HEK293 (cell line): ENCODE measurements around the gene DHRS12.

ENCODE experiments used
- CTCF ChIA-PET: fragments of 350-600 bp; formaldehyde crosslinking; extraction: SDS; loops from one replicate; lab custom pipeline; 2021; ENCODE audit warnings: antibody characterized with exemption; lab: Yijun Ruan, JAX
- POLR2A ChIA-PET: fragments of 300-600 bp; formaldehyde crosslinking; extraction: SDS; loops from one replicate; lab custom pipeline; 2020; ENCODE audit warnings: antibody characterized with exemption, inconsistent platforms; lab: Yijun Ruan, JAX
- H3K27ac ChIP-seq: fragments of 200-500 bp; sonication (Bioruptor generic); 2 replicates; pipeline ENCODE4 v1.5.1; 2014; ENCODE audit warnings: low read depth, low read length, control low read depth, inconsistent platforms; ENCODE audit errors: extremely low read depth
- H3K36me3 ChIP-seq, 2 experiments: fragments of 200-500 bp in 1 of 2; sonication (Bioruptor generic) in 1 of 2; 1 replicate in 1 of 2; 2 replicates in 1 of 2; pipeline ENCODE4 v1.5.1; 2014 to 2017; ENCODE audit warnings: inconsistent platforms in 2 of 2, low read length in 2 of 2; ENCODE audit not compliant: control insufficient read depth in 2 of 2, insufficient read depth in 1 of 2
- H3K4me1 ChIP-seq: fragments of 200-500 bp; sonication (Bioruptor generic); 2 replicates; pipeline ENCODE4 v1.5.1; 2014; ENCODE audit warnings: mild to moderate bottlenecking, low read length, inconsistent platforms; ENCODE audit not compliant: control insufficient read depth, insufficient read depth
- H3K4me3 ChIP-seq: 2 replicates; pipeline ENCODE4 v1.5.1; 2011; ENCODE audit warnings: low read depth, mild to moderate bottlenecking, control low read depth, low read length, moderate library complexity
- H3K9me3 ChIP-seq: fragments of 200-500 bp; sonication (Bioruptor generic); 2 replicates; pipeline ENCODE4 v1.5.1; 2014; ENCODE audit warnings: low read depth, low read length, inconsistent platforms; ENCODE audit not compliant: control insufficient read depth, insufficient read depth
- EGR2 ChIP-seq: fragments of 450-650 bp; formaldehyde crosslinking; IDR thresholded peaks from 2 replicates; pipeline ENCODE4 v1.5.1; 2016; ENCODE audit warnings: low read depth, missing biosample characterization, missing genetic modification characterization
- OSR2 ChIP-seq: fragments of 450-650 bp; formaldehyde crosslinking; IDR thresholded peaks from 2 replicates; pipeline ENCODE4 v1.5.1; 2016; ENCODE audit warnings: missing biosample characterization, missing genetic modification characterization
- WT1 ChIP-seq: fragments of 450-650 bp; formaldehyde crosslinking; IDR thresholded peaks from 2 replicates; pipeline ENCODE4 v1.5.1; 2016; ENCODE audit warnings: missing biosample characterization, missing genetic modification characterization
- ZBTB21 ChIP-seq: fragments of 450-650 bp; formaldehyde crosslinking; IDR thresholded peaks from 2 replicates; pipeline ENCODE4 v1.5.1; 2017; ENCODE audit warnings: missing biosample characterization, missing genetic modification characterization
- ZFP41 ChIP-seq: fragments of 450-650 bp; formaldehyde crosslinking; IDR thresholded peaks from 2 replicates; pipeline ENCODE4 v1.5.1; 2016; ENCODE audit warnings: missing biosample characterization, missing genetic modification characterization, borderline replicate concordance
- ZNF10 ChIP-seq: fragments of 450-650 bp; formaldehyde crosslinking; IDR thresholded peaks from 2 replicates; pipeline ENCODE4 v1.5.1; 2017; ENCODE audit warnings: missing biosample characterization, missing genetic modification characterization
- ZNF174 ChIP-seq: fragments of 450-650 bp; formaldehyde crosslinking; IDR thresholded peaks from 2 replicates; pipeline ENCODE4 v1.5.0; 2017; ENCODE audit warnings: missing biosample characterization, mild to moderate bottlenecking, missing genetic modification characterization
- ZNF175 ChIP-seq: fragments of 450-650 bp; formaldehyde crosslinking; IDR thresholded peaks from 2 replicates; pipeline ENCODE4 v1.5.1; 2016; ENCODE audit warnings: missing biosample characterization, missing genetic modification characterization
- ZNF2 ChIP-seq: fragments of 450-650 bp; formaldehyde crosslinking; IDR thresholded peaks from 2 replicates; pipeline ENCODE4 v1.5.1; 2016; ENCODE audit warnings: missing biosample characterization, missing genetic modification characterization
- ZNF202 ChIP-seq: fragments of 450-650 bp; formaldehyde crosslinking; IDR thresholded peaks from 2 replicates; pipeline ENCODE4 v1.5.1; 2016; ENCODE audit warnings: missing biosample characterization, missing genetic modification characterization, borderline replicate concordance
- ZNF239 ChIP-seq: fragments of 450-650 bp; formaldehyde crosslinking; IDR thresholded peaks from 2 replicates; pipeline ENCODE4 v1.5.1; 2016; ENCODE audit warnings: missing biosample characterization, missing genetic modification characterization
- ZNF248 ChIP-seq: fragments of 450-650 bp; formaldehyde crosslinking; IDR thresholded peaks from 2 replicates; pipeline ENCODE4 v1.5.1; 2017; ENCODE audit warnings: missing biosample characterization, missing genetic modification characterization
- ZNF26 ChIP-seq: fragments of 450-650 bp; formaldehyde crosslinking; IDR thresholded peaks from 2 replicates; pipeline ENCODE4 v1.5.1; 2016; ENCODE audit warnings: missing biosample characterization, missing genetic modification characterization
- ZNF335 ChIP-seq: fragments of 450-650 bp; formaldehyde crosslinking; conservative IDR thresholded peaks from 2 replicates; pipeline ENCODE4 v1.5.1; 2016; ENCODE audit warnings: missing biosample characterization, missing genetic modification characterization
- ZNF366 ChIP-seq: fragments of 450-650 bp; formaldehyde crosslinking; conservative IDR thresholded peaks from 2 replicates; pipeline ENCODE4 v1.5.1; 2016; ENCODE audit warnings: missing biosample characterization, missing genetic modification characterization
- ZNF404 ChIP-seq: fragments of 450-650 bp; formaldehyde crosslinking; IDR thresholded peaks from 2 replicates; pipeline ENCODE4 v1.5.1; 2017; ENCODE audit warnings: missing biosample characterization, missing genetic modification characterization
- ZNF555 ChIP-seq: fragments of 450-650 bp; formaldehyde crosslinking; conservative IDR thresholded peaks from 2 replicates; pipeline ENCODE4 v1.5.1; 2017; ENCODE audit warnings: missing biosample characterization, mild to moderate bottlenecking, missing genetic modification characterization, inconsistent platforms
- ZNF571 ChIP-seq: fragments of 450-650 bp; formaldehyde crosslinking; IDR thresholded peaks from 2 replicates; pipeline ENCODE4 v1.5.0; 2017; ENCODE audit warnings: missing biosample characterization, missing genetic modification characterization
- ZNF585B ChIP-seq: fragments of 450-650 bp; formaldehyde crosslinking; IDR thresholded peaks from 2 replicates; pipeline ENCODE4 v1.5.1; 2016; ENCODE audit warnings: missing biosample characterization, missing genetic modification characterization
- ZNF654 ChIP-seq: fragments of 450-650 bp; formaldehyde crosslinking; IDR thresholded peaks from 2 replicates; pipeline ENCODE4 v1.5.1; 2016; ENCODE audit warnings: low read depth, missing biosample characterization, missing genetic modification characterization
- ZNF791 ChIP-seq: fragments of 450-650 bp; formaldehyde crosslinking; IDR thresholded peaks from 2 replicates; pipeline ENCODE4 v1.5.1; 2016; ENCODE audit warnings: missing biosample characterization, missing genetic modification characterization
- ZNF830 ChIP-seq: fragments of 450-650 bp; IDR thresholded peaks from 2 replicates; pipeline ENCODE4 v1.5.0; 2018; ENCODE audit warnings: missing biosample characterization, missing genetic modification characterization, low read depth, mild to moderate bottlenecking, moderate library complexity
- ZSCAN16 ChIP-seq: fragments of 450-650 bp; formaldehyde crosslinking; IDR thresholded peaks from 2 replicates; pipeline ENCODE4 v1.5.1; 2016; ENCODE audit warnings: missing biosample characterization, missing genetic modification characterization
- ZSCAN30 ChIP-seq: fragments of 450-650 bp; IDR thresholded peaks from 2 replicates; pipeline ENCODE4 v1.5.1; 2018; ENCODE audit warnings: missing biosample characterization, mild to moderate bottlenecking, missing genetic modification characterization, moderate library complexity
- TF ChIP-seq, protein P1 (sequence below): fragments of 450-650 bp; formaldehyde crosslinking; IDR thresholded peaks from 2 replicates; pipeline ENCODE4 v1.5.1; 2016; ENCODE audit warnings: missing biosample characterization, missing genetic modification characterization
- TF ChIP-seq, protein P2 (sequence below): fragments of 450-650 bp; formaldehyde crosslinking; IDR thresholded peaks from 2 replicates; pipeline ENCODE4 v1.5.1; 2016; ENCODE audit warnings: missing biosample characterization, missing genetic modification characterization
- TF ChIP-seq, protein P3 (sequence below): fragments of 450-650 bp; formaldehyde crosslinking; IDR thresholded peaks from 2 replicates; pipeline ENCODE4 v1.5.1; 2016; ENCODE audit warnings: missing biosample characterization, missing genetic modification characterization

The DHRS12 gene

GRCh38 chr13:51746802-51747201 is 57.2 kb downstream of the DHRS12 start:
- ChIA-PET POLR2A (no interaction called here), CTCF (interaction anchor here (0.7 kb wide), 1 partner anchor 52 kb away, joined by 3 read pairs; no protein-coding TSS in a partner anchor)
- TF ChIP-seq ZNF830 (tag by site-specific recombination) (no peak), ZNF404 (tag by site-specific recombination) (no peak)
- Histone ChIP-seq H3K36me3 (peaks cover 0 to 3% of the 10 kb centered on the region in 2 experiments; a peak in 1 of 3 replicates), H3K4me3 (no peak overlapping the region), H3K9me3 (no peaks in the 10 kb centered on the region), H3K27ac (no peak overlapping the region), H3K4me1 (no peaks in the 10 kb centered on the region)

- Histone ChIP-seq H3K27ac (no peak overlapping the region), H3K36me3 (peaks cover 0 to 3% of the 10 kb centered on the region in 2 experiments; a peak in 1 of 3 replicates), H3K9me3 (no peaks in the 10 kb centered on the region), H3K4me1 (no peaks in the 10 kb centered on the region), H3K4me3 (no peak overlapping the region)
- CTCF ChIA-PET = no interaction called here
- TF ChIP-seq ZNF202 (no peak), ZNF654 (tag by site-specific recombination) (no peak), WT1 (tag by site-specific recombination) (no peak), EGR2 (tag by site-specific recombination) (no peak), ZNF335 (no peak), ZNF248 (tag by site-specific recombination) (no peak), ZNF791 (no peak), ZFP41 (tag by site-specific recombination) (no peak), ZNF404 (tag by site-specific recombination) (no peak), ZNF175 (tag by site-specific recombination) (no peak), ZNF571 (tag by site-specific recombination) (no peak), ZNF2 (tag by site-specific recombination) (no peak)
- TF ChIP-seq, protein P1, sequence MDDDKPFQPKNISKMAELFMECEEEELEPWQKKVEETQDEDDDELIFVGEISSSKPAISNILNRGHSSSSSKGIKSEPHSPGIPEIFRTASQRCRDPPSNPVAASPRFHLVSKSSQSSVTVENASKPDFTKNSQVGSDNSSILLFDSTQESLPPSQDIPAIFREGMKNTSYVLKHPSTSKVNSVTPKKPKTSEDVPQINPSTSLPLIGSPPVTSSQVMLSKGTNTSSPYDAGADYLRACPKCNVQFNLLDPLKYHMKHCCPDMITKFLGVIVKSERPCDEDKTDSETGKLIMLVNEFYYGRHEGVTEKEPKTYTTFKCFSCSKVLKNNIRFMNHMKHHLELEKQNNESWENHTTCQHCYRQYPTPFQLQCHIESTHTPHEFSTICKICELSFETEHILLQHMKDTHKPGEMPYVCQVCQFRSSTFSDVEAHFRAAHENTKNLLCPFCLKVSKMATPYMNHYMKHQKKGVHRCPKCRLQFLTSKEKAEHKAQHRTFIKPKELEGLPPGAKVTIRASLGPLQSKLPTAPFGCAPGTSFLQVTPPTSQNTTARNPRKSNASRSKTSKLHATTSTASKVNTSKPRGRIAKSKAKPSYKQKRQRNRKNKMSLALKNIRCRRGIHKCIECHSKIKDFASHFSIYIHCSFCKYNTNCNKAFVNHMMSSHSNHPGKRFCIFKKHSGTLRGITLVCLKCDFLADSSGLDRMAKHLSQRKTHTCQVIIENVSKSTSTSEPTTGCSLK (tag by site-specific recombination) = no peak
- TF ChIP-seq, protein P2, sequence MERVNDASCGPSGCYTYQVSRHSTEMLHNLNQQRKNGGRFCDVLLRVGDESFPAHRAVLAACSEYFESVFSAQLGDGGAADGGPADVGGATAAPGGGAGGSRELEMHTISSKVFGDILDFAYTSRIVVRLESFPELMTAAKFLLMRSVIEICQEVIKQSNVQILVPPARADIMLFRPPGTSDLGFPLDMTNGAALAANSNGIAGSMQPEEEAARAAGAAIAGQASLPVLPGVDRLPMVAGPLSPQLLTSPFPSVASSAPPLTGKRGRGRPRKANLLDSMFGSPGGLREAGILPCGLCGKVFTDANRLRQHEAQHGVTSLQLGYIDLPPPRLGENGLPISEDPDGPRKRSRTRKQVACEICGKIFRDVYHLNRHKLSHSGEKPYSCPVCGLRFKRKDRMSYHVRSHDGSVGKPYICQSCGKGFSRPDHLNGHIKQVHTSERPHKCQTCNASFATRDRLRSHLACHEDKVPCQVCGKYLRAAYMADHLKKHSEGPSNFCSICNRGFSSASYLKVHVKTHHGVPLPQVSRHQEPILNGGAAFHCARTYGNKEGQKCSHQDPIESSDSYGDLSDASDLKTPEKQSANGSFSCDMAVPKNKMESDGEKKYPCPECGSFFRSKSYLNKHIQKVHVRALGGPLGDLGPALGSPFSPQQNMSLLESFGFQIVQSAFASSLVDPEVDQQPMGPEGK (tag by site-specific recombination) = no peak
- POLR2A ChIA-PET = no interaction called here
Observed at GRCh38 chr13:51745243-51745642, 58.7 kb downstream of the DHRS12 start.

DNA sequence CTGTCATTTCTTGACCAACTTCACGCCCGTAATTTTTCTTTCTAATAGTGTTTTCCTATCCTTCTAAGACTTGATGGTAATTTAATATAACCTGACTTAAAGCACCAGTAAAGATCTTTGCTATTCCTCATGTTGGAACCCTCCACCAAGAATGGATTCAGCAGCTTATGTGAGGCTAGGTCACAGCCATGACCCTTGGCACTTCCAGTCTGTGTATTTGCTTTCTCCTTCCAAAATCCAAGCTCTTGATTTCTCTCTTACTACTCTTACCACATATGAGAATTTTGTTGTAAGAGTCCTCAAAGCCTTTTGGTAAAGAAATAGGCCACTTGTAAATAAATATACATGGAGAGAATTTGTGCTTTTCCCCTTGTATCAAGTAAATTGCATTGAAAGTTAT is 61.4 kb downstream of the DHRS12 start:
- ChIA-PET POLR2A (no interaction called here), CTCF (interaction anchor here (1.1 kb wide), 1 partner anchor 9 kb away, joined by 3 read pairs; no protein-coding TSS in a partner anchor)
- TF ChIP-seq, protein P3, sequence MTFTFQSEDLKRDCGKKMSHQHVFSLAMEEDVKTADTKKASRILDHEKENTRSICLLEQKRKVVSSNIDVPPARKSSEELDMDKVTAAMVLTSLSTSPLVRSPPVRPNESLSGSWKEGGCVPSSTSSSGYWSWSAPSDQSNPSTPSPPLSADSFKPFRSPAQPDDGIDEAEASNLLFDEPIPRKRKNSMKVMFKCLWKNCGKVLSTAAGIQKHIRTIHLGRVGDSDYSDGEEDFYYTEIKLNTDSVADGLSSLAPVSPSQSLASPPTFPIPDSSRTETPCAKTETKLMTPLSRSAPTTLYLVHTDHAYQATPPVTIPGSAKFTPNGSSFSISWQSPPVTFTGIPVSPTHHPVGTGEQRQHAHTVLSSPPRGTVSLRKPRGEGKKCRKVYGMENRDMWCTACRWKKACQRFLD (tag by site-specific recombination) = no peak
- TF ChIP-seq ZNF585B (tag by site-specific recombination) = no peak
- TF ChIP-seq ZBTB21 (tag by site-specific recombination) = no peak
- TF ChIP-seq ZNF335 = no peak
- TF ChIP-seq ZNF555 = no peak
- no peak for TF ChIP-seq ZNF26 (tag by site-specific recombination)
- no peak for TF ChIP-seq ZNF174 (tag by site-specific recombination)
- TF ChIP-seq OSR2 (tag by site-specific recombination) = no peak
- TF ChIP-seq ZSCAN30 = no peak
- no peak for TF ChIP-seq ZSCAN16 (tag by site-specific recombination)
- no peak for TF ChIP-seq ZNF10 (tag by site-specific recombination)
- TF ChIP-seq ZNF366 (tag by site-specific recombination) = no peak
- no peak for TF ChIP-seq ZNF239
- H3K36me3 ChIP-seq = no peaks in the 10 kb centered on the region
- H3K27ac ChIP-seq = no peak overlapping the region
- no peaks in the 10 kb centered on the region for H3K9me3 ChIP-seq
- no peaks in the 10 kb centered on the region for H3K4me1 ChIP-seq
- no peak overlapping the region for H3K4me3 ChIP-seq
